Ishikawa (cell line): ENCODE results near the gene COLQ.

Experiments used
- CEBPB ChIP-seq: IDR thresholded peaks from 2 replicates; pipeline ENCODE4 v1.6.1; 2012
- EP300 ChIP-seq: IDR thresholded peaks from 2 replicates; pipeline ENCODE4 v1.6.1; 2012; ENCODE audit warnings: borderline replicate concordance
- FOXM1 ChIP-seq: IDR thresholded peaks from 2 replicates; pipeline ENCODE4 v1.6.1; 2012; ENCODE audit warnings: low read depth, borderline replicate concordance
- RAD21 ChIP-seq: IDR thresholded peaks from 2 replicates; pipeline ENCODE4 v1.6.1; 2012; ENCODE audit warnings: low read depth
- TAF1 ChIP-seq: IDR thresholded peaks from 2 replicates; pipeline ENCODE4 v1.6.1; 2012; ENCODE audit warnings: low read depth, mild to moderate bottlenecking
- TCF12 ChIP-seq: IDR thresholded peaks from 2 replicates; pipeline ENCODE4 v1.6.1; 2012; ENCODE audit warnings: low read depth
- TEAD4 ChIP-seq: IDR thresholded peaks from 2 replicates; pipeline ENCODE4 v1.6.1; 2012
- YY1 ChIP-seq: IDR thresholded peaks from 2 replicates; pipeline ENCODE4 v1.6.1; 2012; ENCODE audit warnings: low read depth
- ZBTB7A ChIP-seq: IDR thresholded peaks from 2 replicates; pipeline ENCODE4 v1.6.1; 2012; ENCODE audit warnings: low read depth
- TF ChIP-seq, protein P1 (sequence below): IDR thresholded peaks from 2 replicates; pipeline ENCODE4 v1.6.1; 2012
- TF ChIP-seq, protein P2 (sequence below): IDR thresholded peaks from 2 replicates; pipeline ENCODE4 v1.6.1; 2012

The COLQ gene

DNA sequence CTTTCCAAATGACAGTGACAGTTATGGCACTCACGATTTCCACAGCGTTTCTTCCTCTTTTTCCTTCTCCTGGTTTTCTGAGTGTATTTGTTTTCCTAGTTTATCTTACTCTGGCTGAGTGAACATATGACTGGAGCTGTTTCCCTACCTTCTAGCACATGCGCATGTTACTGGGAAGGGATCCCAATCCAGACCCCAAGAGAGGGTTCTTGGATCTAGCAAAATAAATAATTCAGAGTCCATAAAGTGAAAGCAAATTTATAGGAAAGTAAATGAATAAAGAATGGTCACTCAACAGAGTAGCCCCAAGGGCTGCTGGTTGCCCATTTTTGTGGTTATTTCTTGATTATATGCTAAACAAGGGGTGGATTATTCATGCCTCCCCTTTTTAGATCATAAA, 118.0 kb downstream of the COLQ start:
- TF ChIP-seq FOXM1 (no peak), TEAD4 (no peak), YY1 (no peak), TAF1 (no peak), ZBTB7A (no peak)
- TF ChIP-seq, protein P1, sequence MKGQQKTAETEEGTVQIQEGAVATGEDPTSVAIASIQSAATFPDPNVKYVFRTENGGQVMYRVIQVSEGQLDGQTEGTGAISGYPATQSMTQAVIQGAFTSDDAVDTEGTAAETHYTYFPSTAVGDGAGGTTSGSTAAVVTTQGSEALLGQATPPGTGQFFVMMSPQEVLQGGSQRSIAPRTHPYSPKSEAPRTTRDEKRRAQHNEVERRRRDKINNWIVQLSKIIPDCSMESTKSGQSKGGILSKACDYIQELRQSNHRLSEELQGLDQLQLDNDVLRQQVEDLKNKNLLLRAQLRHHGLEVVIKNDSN, result no peak

DNA sequence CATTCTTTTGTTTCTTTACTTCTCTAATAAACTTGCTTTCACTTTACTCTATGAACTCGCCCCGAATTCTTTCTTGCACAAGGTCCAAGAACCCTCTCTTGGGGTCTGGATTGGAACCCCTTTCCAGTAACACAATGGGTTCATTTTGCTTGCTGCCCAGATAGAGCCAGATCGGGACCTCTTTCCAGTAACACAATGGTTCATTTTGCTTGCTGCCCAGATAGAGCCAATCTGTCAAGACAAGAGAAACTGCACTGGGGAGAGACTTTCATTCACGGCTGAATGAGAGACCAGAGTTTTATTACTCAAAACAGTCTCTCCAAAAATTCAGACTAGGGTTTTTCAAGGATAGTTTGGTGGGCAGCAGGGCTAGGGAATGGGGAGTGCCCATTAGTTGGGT, 119.6 kb downstream of the COLQ start:
- no peak for TF ChIP-seq CEBPB
- TF ChIP-seq RAD21, result no peak
- TF ChIP-seq, protein P2, sequence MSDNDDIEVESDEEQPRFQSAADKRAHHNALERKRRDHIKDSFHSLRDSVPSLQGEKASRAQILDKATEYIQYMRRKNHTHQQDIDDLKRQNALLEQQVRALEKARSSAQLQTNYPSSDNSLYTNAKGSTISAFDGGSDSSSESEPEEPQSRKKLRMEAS, result no peak
- TF ChIP-seq, protein P1, result no peak
- no peak for TF ChIP-seq TCF12
- TF ChIP-seq EP300, result no peak
- TF ChIP-seq TEAD4, result no peak
